NCI-H128 (cell line): ENCODE measurements around the gene NEXMIF.
"Not testable (repeated sequence)": the region's sequence is repeated elsewhere in the genome, so short reads cannot be mapped to it uniquely, and the experiment has no call there.

Source experiments
- DNase-seq: peaks from one replicate; lab custom pipeline; 2025; ENCODE audit not compliant: unreplicated experiment; lab: John Stamatoyannopoulos, UW

Gene NEXMIF

DNA sequence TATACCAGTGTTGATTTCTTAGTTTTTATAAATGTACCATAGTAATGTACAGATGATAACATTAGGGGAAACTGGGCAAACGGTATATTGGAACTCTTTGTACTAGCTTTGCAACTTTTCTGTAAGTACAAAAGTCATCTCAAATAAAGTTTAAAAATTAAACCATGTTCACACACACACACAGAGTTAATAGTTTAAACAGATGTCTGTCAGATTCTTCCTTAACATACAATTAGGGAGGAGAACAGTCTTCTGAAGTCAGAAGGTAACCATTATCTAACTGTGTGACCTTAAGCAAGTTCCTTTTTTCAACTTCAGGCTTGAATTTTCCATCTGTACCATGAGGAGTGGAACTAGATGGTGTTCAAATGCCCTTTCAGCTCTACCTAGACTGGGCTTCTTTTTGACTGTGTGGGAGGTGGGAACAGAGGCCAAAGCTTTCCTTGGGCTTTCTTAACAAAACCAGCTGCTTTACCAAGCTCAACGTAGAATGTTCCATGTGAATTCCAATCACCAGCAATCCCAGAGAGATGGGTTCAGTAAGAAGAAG lies 127.8 kb downstream of the NEXMIF start:
- DNase-seq: no peak

GRCh38 chrX:74788545-74789086 lies 136.6 kb downstream of the NEXMIF start:
- no peak for DNase-seq

DNA sequence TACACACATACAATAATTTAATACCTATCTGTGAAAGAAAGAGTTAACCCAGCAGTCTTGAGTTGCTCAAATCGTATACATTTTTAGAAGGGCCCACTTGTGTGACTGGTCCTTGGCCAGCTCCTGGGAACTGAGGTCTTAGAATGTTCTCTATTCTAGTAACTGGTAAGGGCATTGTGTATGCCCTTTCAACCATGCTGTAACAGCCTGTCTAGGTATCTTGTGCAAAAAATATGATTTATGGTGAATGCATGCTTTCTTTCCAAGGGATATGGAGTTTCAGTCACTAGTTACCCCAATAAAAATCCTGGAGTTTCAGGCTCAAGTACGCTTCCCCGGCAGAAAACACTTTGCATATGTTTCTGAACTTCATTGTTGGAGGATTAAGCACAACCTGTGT lies 140.6 kb downstream of the NEXMIF start:
- no peak for DNase-seq

DNA sequence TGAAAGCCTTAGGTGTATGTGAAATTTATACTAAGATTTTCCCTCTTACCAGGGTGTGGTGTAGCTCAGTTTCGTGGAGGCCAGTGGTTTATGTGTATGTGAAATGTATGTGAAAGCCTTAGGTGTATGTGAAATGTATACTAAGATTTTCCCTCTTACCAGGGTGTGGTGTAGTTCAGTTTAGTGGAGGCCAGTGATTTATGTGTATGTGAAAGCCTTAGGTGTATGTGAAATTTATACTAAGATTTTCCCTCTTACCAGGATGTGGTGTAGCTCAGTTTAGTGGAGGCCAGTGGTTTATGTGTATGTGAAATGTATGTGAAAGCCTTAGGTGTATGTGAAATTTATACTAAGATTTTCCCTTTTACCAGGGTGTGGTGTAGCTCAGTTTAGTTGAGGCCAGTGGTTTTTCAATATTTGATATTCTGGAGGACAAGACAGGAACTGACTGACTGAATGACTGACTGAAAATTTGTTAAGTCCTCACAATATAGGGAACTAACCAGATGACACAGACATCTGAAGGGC lies 143.7 kb downstream of the NEXMIF start:
- DNase-seq: no peak

DNA sequence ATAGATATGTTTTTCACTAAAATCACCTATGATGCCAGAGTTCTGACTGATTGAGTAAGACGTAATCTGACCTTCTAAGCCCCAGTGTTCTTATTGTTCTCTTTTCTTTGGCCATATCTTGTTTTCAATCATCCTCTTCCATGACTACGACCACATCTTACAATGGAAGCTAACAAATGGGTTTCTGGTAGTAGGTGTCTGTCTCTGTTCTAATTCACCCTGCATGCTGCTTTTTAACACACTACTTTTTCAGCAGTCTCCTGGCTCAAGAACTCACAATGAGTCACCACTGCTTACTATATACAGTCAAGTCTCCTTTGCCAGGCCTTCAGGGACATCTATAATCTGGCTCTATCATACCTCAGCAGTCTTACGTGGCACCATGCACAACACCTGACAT lies 146.1 kb downstream of the NEXMIF start:
- DNase-seq: no peak

- no peak for DNase-seq
Measured at GRCh38 chrX:74774988-74775387, 150.3 kb downstream of the NEXMIF start.

GRCh38 chrX:74736450-74736849 lies 188.8 kb downstream of the NEXMIF start:
- DNase-seq: no peak

GRCh38 chrX:74705269-74705668 lies 220.0 kb downstream of the NEXMIF start:
- no peak for DNase-seq

GRCh38 chrX:74701343-74701742 lies 223.9 kb downstream of the NEXMIF start:
- not testable (repeated sequence) for DNase-seq

- no peak for DNase-seq
Measured at GRCh38 chrX:74684466-74684865, 240.8 kb downstream of the NEXMIF start.
